ENCODE results near the gene PTPN3.

PTPN3 gene

GRCh38 chr9:109475526-109475925 is 22.6 kb downstream of the PTPN3 start:
- peak; percentile 42 for DNase-seq

DNA sequence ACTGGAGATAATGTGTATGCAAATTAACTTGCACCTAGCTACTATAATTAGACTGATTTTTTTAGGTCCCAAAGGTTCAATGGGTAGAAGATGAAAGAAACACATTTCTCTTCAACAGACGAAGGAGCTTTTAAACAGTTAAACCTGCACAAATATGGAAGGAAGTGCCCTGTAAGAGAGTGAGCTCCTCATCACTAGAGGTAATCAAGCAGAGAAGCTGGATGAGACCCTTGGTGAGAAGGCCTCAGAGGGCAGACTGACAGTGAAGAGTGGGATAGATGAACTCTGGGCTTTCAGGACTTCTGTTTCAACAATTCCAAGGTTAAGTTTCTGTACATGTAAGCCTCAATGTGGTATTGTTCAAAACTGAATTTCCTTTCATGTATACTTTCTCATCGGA is 23.2 kb downstream of the PTPN3 start:
- no peak for DNase-seq

GRCh38 chr9:109474170-109474569 is 23.9 kb downstream of the PTPN3 start:
- DNase-seq = no peak

DNA sequence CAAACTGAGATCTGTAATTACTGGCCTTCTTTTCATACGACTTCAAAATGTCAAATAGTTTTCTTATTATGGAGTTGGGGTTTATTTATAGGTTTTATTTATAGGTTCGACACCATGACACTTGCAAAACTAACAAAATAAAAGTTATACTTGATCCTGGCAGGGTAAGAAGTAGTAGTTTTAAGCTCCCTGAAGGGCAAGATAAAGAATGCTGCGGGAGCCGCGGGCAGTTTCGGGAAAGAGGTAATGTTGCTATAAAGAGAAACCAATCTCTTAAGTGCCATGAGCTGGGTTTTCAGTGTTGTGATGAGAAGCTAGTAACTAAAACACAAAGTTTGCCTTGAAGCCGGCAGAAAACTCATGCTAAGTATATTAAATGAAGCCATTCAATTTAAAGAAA is 24.8 kb downstream of the PTPN3 start:
- no peak for DNase-seq

DNA sequence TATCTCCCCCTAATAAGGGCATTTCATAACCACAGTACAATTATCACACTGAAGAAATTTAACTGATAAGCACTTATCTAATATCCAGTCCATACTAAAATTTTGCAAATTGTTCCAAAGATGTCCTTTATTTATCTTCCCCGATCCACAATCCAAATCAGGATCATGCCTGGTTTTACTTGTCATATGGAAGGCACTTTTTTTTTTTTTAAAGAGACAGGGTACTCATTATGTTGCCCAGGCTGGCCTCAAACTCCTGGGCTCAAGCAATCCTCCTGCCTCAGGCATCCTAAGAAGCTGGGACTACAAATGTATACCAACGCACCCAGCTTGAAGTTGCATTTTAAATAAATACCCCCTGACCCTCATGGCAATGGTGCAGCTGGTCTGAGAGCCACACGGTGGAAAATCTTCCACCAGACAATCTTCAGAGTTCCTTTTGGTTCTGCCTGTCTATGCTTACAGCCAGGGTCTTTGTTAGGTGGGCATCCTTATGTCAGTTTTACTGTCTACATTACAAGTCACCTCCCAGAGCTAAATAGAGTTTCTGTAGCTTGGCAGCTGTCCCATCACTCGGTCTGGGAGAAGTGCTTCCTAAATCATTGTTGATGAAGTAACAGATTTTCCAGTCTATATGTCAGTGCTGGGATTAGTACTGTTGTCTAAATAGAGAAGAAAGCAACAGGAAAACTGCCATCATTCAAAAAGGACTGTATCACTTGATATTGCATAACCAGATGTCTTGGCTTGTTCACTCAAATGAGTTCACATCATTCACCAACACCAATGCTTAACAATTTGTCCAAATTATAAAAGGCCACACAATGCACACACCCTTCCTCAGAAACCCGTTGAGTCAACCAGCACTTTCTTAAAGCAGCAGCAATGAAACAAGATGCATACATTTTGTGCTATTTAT is 26.4 kb downstream of the PTPN3 start:
- DNase-seq = no peak

DNA sequence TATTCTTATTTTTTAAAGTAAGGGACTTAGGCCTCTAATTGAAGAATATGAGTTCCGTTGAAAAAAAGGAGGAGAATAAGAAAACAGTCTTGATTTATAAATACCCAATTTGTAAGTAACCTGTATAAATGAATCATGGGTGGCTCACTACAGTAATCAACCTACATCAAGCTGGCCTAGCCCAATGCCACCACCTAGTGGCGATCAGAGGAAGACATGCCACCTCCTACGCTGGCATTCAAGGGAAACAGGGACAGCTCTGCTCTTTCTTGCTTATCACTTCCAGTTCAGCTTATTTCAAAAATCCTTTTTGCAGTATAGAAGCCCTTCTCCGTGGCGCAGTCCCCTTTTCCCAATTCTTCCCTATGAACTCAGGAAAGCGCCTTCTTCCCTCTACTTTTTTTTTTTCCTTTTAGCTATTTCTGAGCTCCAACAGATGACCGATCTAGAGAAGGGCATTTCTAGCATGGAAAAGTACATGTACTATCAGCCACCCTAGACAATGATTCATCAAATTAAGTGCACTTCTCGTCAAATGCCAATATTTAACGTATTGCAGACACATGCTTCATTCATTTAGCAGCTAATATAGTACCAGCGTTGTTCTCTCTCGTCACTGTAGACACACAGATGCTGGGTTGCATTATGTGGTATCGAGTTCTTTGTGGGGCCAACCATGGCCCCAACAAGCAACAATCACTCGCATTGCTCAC is 28.3 kb downstream of the PTPN3 start:
- peak; percentile 78 for DNase-seq

DNA sequence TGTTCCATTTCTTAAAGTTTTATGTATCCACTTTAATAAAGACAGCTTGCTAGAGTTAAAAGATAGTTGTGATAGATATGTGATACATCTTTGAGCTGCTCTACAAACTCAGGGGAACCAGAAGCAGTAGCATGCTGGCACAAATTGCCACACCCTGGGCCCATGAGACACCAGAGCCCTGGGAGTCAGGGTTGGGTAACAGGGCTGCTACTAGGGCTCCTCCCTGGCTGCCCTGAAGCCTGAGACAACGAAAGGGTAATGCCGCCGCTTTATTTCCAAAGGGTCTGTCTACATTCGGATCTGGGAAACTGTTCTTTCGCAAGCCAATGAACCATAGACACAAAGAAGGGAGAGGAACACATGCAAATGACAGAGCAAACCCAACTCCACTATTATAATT is 29.2 kb downstream of the PTPN3 start:
- DNase-seq = no peak

- no peak for DNase-seq
Observed at GRCh38 chr9:109467936-109468335, 30.2 kb downstream of the PTPN3 start.

DNA sequence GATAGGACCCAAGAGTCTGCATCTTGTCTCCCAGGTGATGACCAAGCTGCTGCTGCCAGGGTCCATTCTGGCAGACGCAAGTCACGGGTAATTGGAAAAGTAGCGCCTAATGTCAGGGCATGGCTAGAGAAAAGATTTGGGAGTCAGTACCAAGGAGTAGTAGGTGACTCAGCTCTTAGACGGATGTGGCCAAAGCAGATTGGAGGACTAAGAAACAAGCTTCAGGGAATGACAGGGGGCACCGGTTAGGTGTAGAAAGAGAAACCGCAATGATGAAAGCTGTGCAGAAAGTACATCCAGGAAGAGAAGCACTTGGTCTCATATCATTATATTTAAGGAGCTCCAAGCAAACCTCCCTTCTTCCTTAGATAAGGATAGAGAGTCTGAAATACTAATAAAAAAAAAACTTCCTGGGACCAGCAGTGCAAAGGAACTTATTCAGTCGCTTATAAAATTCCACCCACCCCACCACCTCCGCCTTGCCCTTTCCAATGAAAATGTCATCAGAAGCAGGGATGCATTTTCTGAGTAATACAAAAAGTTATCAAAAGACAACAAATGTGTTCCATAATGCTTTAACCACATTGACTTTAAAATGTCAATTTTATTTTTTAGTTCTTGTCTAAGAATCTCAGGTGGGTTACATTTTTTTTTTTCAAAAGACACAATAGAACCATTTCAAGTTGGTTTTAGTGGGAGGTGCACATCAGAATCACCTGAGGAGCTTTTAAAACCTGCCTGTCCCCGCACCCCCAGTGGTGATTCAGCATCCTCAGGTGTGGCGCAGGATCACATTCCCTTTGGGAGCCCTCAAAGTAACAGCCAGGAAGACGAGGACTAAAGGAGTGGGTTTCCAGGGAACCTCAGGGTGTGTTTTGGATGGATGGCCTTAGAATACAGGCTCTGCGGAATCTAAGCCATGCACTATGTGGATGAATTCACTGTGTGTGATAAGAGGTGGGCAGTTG is 31.2 kb downstream of the PTPN3 start:
- DNase-seq = no peak

DNA sequence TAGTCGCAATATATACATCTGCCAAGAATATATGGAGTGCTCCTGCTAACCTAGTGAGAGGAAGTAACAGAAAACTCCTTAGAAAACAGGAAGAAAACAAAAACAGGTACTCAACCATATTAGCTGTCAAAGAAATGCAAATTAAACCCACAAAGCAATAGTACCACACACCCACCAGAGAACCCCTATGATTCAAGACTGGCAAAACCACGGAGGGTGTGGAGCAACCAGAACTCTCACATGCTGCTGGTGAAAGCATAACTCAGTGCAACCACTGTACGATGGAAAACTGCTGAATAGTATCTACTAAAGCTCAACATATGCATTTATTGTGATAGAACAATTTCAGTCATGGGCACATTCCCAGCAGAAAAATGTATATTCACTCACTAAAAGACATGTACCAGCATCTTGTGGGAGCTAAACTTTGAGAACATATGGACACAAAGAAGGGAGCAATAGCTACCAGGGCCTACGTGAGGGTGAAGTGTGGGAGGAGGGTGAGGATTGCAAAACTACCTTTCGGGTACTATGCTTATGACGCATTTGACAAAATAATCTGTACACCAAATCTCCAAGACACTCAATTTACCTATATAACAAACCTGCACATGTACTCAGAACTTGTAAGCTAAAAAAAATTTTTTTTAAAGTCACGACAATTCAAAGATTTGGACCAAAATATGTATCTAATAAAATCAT is 34.0 kb downstream of the PTPN3 start:
- DNase-seq = no peak

DNA sequence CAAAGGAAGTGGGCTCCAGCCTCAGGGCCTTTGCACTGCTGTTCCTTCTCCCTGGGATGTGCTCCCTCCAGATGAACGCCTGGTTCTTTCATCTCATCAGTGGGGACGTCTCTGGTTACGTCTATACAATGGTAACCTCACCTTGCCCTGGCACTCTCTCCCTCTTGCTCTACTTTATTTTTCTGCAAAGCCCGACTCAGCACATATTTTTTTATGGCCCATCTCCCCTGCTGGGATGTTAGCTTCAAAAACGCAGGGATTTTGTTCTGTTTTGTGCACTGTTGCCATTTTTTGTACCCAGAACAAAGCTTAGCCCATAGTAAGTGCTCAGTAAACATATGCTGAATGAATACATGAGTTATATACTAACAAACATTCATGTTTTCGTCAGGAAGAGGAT is 37.5 kb downstream of the PTPN3 start:
- no peak for DNase-seq

DNA sequence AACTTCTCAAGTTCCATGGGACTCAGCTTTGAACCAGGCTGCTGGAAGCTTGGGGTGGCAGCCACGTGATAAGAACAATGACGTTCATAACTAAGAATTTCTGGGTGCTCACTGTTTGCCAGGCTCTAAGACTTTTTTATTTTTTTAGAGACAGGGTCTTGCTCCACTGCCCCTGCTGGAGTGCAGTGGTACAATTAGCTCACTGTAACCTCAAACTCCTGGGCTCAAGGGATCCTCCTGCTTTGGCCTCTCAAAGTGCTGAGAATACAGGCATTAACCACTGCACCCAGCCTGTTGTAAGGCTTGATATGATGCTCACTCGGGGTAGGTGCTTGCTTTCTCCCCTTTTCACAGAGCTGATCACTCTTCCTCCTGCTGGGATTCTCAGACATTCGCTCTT is 38.7 kb downstream of the PTPN3 start:
- DNase-seq = no peak

GRCh38 chr9:109458453-109459211 is 39.5 kb downstream of the PTPN3 start:
- no peak for DNase-seq

DNA sequence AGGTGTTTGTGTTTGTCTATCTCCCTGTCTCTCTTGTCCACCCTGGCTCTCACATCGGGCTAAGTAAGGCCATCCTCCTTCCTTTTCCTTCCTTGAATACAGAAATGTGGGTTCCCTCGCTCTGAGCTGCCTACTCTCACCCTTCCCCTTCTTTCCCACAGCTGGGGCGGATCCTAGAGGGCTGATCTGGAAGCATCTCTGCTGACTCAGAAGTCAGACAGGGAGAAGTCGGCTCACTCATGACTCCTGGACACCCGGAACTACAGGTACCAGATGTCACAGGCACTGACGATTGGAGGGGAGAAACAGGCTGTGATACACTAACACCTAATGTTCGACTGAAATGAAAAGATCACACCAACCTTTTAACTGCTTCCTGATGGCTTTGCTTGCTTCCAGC is 41.3 kb downstream of the PTPN3 start:
- DNase-seq = no peak

- no peak for DNase-seq
Observed at GRCh38 chr9:109455861-109456260, 42.2 kb downstream of the PTPN3 start.

DNA sequence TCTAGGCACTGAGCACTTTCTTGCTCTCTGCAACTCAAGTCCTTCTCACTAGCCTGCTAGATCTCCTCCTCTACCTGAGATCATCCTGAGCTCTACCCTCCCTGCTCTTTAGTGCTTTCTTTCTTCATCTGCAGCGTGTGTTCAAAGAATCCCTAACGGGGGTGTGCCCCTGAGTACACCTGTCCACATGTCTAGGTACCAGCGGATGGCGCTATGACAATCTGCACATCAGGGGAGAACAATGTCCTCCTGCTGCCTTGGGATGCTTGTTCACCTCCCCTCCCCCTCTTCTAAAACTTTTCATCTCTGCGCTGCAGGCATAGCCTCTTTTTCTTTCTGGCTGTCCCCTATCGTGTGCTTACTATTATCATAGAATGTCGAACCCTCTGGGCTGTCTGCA is 42.7 kb downstream of the PTPN3 start:
- DNase-seq = no peak

GRCh38 chr9:109454601-109455155 is 43.4 kb downstream of the PTPN3 start:
- DNase-seq = no peak

DNA sequence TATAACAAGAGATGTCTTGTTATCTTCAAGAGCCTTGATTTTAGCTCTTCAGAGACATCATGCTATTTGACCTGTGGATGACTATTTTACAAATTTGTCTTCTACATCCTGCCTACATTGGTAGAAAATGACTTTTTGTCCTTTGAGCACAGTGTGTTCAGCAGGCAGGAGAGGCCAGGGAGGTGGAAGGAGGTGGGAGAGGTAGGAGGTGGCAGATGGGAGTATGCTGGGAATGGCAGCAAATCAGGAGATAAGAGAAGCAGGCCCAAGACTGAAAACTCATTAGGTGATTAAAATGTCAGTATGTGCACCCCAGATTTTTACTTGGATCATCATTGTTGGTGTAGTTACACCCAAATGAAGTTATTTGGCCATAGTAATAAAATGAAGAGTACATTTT is 44.1 kb downstream of the PTPN3 start:
- DNase-seq = no peak

- no peak for DNase-seq
Observed at GRCh38 chr9:109453210-109453842, 44.8 kb downstream of the PTPN3 start.

DNA sequence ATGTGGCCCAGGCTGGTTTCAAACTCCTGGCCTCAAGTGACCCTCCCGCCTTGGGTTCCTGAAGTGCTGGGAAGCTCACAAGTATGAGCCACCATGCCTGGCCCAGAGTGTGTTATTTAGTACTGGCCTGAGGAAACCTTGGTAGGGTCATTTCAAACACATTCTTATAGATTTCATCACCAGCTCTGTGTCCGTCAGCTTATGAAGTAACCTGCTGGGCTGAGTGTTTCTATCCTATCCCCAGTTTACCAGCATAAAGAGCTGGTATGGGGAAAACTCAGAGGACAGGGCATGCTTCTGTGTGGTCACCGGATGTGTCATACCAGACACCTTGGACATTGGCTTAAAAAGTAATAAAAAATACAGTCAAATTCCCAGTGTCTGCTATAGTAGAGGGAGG is 45.3 kb downstream of the PTPN3 start:
- DNase-seq = no peak
